H54 (cell line): ENCODE measurements around the gene PPM1L.

Source experiments
- DNase-seq: peaks from one replicate; pipeline ENCODE4 v3.0.0; 2011; ENCODE audit warnings: low spot score, mixed read lengths; ENCODE audit not compliant: insufficient read length
- FAIRE-seq: peaks from 3 replicates; lab custom pipeline; 2011; peaks lifted over from hg19 to GRCh38; lab: Jason Lieb, UNC
- POLR2A ChIP-seq: IDR thresholded peaks from 2 replicates; pipeline ENCODE4 v1.6.1; 2011; ENCODE audit warnings: low read depth, mild to moderate bottlenecking, low read length

Gene PPM1L

GRCh38 chr3:160778480-160778879, 22.4 kb downstream of the PPM1L start:
- TF ChIP-seq POLR2A: no peak
- FAIRE-seq (no peak), DNase-seq (no peak)

GRCh38 chr3:160779040-160779439, 23.0 kb downstream of the PPM1L start:
- no peak for DNase-seq
- no peak for FAIRE-seq
- TF ChIP-seq POLR2A: no peak

- no peak for DNase-seq
- no peak for FAIRE-seq
- no peak for TF ChIP-seq POLR2A
Observed at GRCh38 chr3:160780245-160780644, 24.2 kb downstream of the PPM1L start.

- FAIRE-seq (no peak), DNase-seq (no peak)
- TF ChIP-seq POLR2A: no peak
Observed at GRCh38 chr3:160781402-160781801, 25.4 kb downstream of the PPM1L start.

GRCh38 chr3:160781863-160782262, 25.8 kb downstream of the PPM1L start:
- FAIRE-seq (no peak), DNase-seq (no peak)

GRCh38 chr3:160784853-160785252, 28.8 kb downstream of the PPM1L start:
- DNase-seq (no peak), FAIRE-seq (peak; percentile 23)
- no peak for TF ChIP-seq POLR2A

More at GRCh38 chr3:160781863-160782262, 25.8 kb downstream of the PPM1L start:
- no peak for TF ChIP-seq POLR2A

- no peak for TF ChIP-seq POLR2A
- DNase-seq (no peak), FAIRE-seq (no peak)
Observed at GRCh38 chr3:160790726-160791125, 34.7 kb downstream of the PPM1L start.

- FAIRE-seq (peak; percentile 52), DNase-seq (no peak)
- TF ChIP-seq POLR2A: no peak
Observed at GRCh38 chr3:160792540-160792939, 36.5 kb downstream of the PPM1L start.

- FAIRE-seq (no peak), DNase-seq (no peak)
Observed at GRCh38 chr3:160793722-160794252, 37.8 kb downstream of the PPM1L start.

GRCh38 chr3:160796089-160796812, 40.2 kb downstream of the PPM1L start:
- no peak for TF ChIP-seq POLR2A
- no peak for FAIRE-seq
- no peak for DNase-seq

More at GRCh38 chr3:160793722-160794252, 37.8 kb downstream of the PPM1L start:
- TF ChIP-seq POLR2A: no peak

- FAIRE-seq (no peak), DNase-seq (no peak)
- no peak for TF ChIP-seq POLR2A
Observed at GRCh38 chr3:160796813-160797164, 40.8 kb downstream of the PPM1L start.

- TF ChIP-seq POLR2A: no peak
- DNase-seq (no peak), FAIRE-seq (no peak)
Observed at GRCh38 chr3:160797356-160797755, 41.3 kb downstream of the PPM1L start.

GRCh38 chr3:160801386-160802118, 45.5 kb downstream of the PPM1L start:
- FAIRE-seq (peak; percentile 41), DNase-seq (no peak)
- TF ChIP-seq POLR2A: no peak

GRCh38 chr3:160804762-160805161, 48.7 kb downstream of the PPM1L start:
- FAIRE-seq: peak; percentile 90
- no peak for TF ChIP-seq POLR2A
- peak; percentile 17 for DNase-seq
